Prostate gland (tissue), 2 donors: ENCODE data around the gene WFDC5. TPM values are rescaled to one million over a fixed set of nuclear protein-coding genes. Genes with fewer than 3 reads are reported as not detected.

Source experiments
- DNase-seq: peaks from one replicate; pipeline ENCODE4 v3.0.0-alpha.2; 2019; ENCODE audit warnings: low spot score
- H3K27ac ChIP-seq, 2 donors: fragments of 200-600 bp; sonication (generic); 2 replicates each; pipeline ENCODE4 v1.5.1; 2017 to 2019
- H3K27me3 ChIP-seq: fragments of 200-600 bp; sonication (generic); replicated peaks from 2 replicates; pipeline ENCODE4 v1.5.1; 2019; ENCODE audit not compliant: insufficient read depth
- H3K36me3 ChIP-seq, 2 donors: fragments of 200-600 bp; sonication (generic); 1 replicate in 1 of 2; 2 replicates in 1 of 2; pipeline versions ENCODE4 v1.5.1 to v1.8.1; 2017 to 2019
- H3K4me1 ChIP-seq: fragments of 200-600 bp; sonication (generic); replicated peaks from 2 replicates; pipeline ENCODE4 v1.5.1; 2019
- H3K4me3 ChIP-seq, 2 donors: fragments of 200-600 bp; sonication (generic); 2 replicates each; pipeline ENCODE4 v1.5.1; 2017 to 2019
- H3K9me3 ChIP-seq: fragments of 200-600 bp; sonication (generic); 2 replicates; pipeline ENCODE4 v1.5.1; 2017
- POLR2A ChIP-seq: fragments of 450-650 bp; IDR thresholded peaks from one replicate; pipeline ENCODE4 v1.6.1; 2016; ENCODE audit warnings: antibody characterized with exemption, mild to moderate bottlenecking
- POLR2AphosphoS5 ChIP-seq: sonication (generic); formaldehyde crosslinking; IDR thresholded peaks from one replicate; pipeline ENCODE4 v1.6.1; 2017; ENCODE audit warnings: antibody characterized with exemption
- WGBS: methylation state at CpG from one replicate; pipeline ENCODE4 v1.1.5; 2018; 5-methylcytosine and 5-hydroxymethylcytosine counted together
- intact Hi-C: fragments of 100-400 bp; cut with DNase I; formaldehyde crosslinking; loops from one replicate; pipeline ENCODE4 v1.14.2; 2022
- total RNA-seq, 2 donors: library from RNA; depleted of rRNA; stranded (reverse); fragments of >200 nt; gene quantifications; one replicate each; pipeline ENCODE4 v1.1.0, GENCODE V29; 2016
- TF ChIP-seq, protein P1 (sequence below), 4 experiments: fragments of 200-600 bp in 2 of 4; fragments of 450-650 bp in 2 of 4; sonication (generic) in 2 of 4; IDR thresholded peaks; 1 replicate in 3 of 4; 2 replicates in 1 of 4; pipeline ENCODE4 v1.5.1; 2016 to 2019; ENCODE audit warnings: antibody characterized with exemption in 4 of 4, mild to moderate bottlenecking in 2 of 4, moderate library complexity in 2 of 4

Gene WFDC5
- total RNA-seq, 2 donors from 2014 or later: 1.0 to 2.3 TPM

DNA sequence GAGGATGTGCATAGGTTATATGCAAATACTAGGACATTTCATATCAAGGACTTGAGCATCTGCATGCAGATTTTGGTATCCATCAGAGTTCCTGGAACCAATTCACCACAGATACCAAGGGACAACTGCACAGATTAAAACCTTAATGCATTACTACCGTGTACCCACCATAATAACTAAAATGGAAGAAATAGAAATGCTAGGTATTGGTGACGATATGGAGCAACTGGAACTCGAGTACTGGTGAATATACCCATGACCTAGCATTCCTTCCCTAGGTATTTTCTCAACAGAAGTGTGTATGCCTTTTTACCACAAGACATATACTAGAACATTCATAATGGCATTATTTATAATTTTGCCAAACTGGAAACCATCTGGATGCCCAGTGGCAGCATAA, 32.5 kb downstream of the WFDC5 start:
- TF ChIP-seq POLR2A: no peak
- TF ChIP-seq POLR2AphosphoS5: no peak
- TF ChIP-seq, protein P1, sequence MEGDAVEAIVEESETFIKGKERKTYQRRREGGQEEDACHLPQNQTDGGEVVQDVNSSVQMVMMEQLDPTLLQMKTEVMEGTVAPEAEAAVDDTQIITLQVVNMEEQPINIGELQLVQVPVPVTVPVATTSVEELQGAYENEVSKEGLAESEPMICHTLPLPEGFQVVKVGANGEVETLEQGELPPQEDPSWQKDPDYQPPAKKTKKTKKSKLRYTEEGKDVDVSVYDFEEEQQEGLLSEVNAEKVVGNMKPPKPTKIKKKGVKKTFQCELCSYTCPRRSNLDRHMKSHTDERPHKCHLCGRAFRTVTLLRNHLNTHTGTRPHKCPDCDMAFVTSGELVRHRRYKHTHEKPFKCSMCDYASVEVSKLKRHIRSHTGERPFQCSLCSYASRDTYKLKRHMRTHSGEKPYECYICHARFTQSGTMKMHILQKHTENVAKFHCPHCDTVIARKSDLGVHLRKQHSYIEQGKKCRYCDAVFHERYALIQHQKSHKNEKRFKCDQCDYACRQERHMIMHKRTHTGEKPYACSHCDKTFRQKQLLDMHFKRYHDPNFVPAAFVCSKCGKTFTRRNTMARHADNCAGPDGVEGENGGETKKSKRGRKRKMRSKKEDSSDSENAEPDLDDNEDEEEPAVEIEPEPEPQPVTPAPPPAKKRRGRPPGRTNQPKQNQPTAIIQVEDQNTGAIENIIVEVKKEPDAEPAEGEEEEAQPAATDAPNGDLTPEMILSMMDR (IDR thresholded peaks at IDR 0.05): no peak
- WGBS: 98% methylated on average over 3 of the region's 3 CpGs
- no peaks in the 10 kb centered on the region for H3K9me3 ChIP-seq
- intact Hi-C loops: no loop called here
- H3K27me3 ChIP-seq: no peaks in the 10 kb centered on the region
- H3K27ac ChIP-seq: no peak overlapping the region
- no peak for DNase-seq
- no peaks in the 10 kb centered on the region for H3K36me3 ChIP-seq
- H3K4me3 ChIP-seq: no peak overlapping the region
- H3K4me1 ChIP-seq: no peaks in the 10 kb centered on the region

DNA sequence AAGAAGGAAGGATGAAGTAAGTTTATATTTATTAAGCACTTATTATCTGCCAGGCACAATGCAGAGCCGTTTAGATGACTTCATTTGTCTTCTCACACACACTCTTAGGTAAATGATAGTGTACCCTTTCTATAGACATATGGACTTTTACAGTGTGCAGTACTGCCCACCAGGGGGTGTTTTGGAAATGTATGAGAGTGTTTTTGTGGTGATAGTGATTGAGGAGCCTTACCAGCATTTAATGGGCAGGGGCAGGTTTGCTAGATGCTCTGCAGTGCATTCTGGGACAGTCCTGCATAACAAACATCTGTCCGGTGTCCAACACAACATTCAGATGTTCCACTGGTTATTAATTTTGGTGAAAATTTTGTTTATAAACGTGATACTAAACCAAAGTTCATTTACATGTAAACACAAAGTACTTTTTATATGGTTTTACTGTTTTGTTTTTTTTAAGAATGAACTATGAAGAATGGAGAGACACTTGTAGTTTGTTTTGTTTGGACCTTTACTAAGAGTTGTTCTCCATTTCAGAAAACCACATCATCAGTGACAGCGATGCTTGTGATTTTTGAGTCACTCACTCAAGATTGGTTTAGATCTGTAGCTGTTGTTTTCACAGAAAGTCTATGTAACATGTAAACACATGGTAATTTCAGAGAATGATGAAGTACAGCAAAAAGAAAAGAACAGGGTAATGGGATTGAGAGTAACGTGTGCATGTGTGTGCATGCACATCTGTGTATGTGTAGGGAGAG, 33.9 kb downstream of the WFDC5 start:
- no peak overlapping the region for H3K27ac ChIP-seq
- no peaks in the 10 kb centered on the region for H3K36me3 ChIP-seq
- TF ChIP-seq POLR2A: no peak
- TF ChIP-seq, protein P1 (IDR thresholded peaks at IDR 0.05): peak in 1 of 4 experiments; percentile 8
- 80% methylated on average over 5 of the region's 5 CpGs for WGBS
- H3K4me1 ChIP-seq: no peaks in the 10 kb centered on the region
- H3K4me3 ChIP-seq: no peak overlapping the region
- intact Hi-C loops: no loop called here
- no peaks in the 10 kb centered on the region for H3K9me3 ChIP-seq
- H3K27me3 ChIP-seq: no peaks in the 10 kb centered on the region
- DNase-seq: no peak

DNA sequence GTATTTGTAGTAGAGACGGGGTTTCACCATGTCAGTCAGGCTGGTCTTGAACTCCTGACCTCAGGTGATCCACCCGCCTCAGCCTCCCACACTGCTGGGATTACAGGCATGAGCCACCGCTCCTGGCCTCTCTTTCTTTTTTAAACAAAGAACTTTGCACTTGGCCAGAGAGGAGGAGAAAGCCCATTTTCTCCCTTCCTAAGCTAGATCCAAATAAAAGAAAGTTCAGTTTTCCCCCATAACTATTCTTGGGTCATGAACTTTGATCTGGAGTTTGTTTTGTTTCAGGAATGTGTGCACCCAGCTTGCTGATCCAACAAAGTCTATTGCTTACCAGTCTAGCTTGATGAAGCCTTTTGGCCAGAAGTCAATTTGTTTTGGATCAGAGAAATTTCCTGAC, 37.4 kb downstream of the WFDC5 start:
- H3K27me3 ChIP-seq: no peaks in the 10 kb centered on the region
- TF ChIP-seq, protein P1 (IDR thresholded peaks at IDR 0.05): no peak
- TF ChIP-seq POLR2AphosphoS5 (no peak), POLR2A (no peak)
- intact Hi-C loops: no loop called here
- no peaks in the 10 kb centered on the region for H3K9me3 ChIP-seq
- 93% methylated on average over 3 of the region's 3 CpGs for WGBS
- H3K36me3 ChIP-seq: peaks cover 3 to 8% of the 10 kb centered on the region in 2 donors
- H3K4me1 ChIP-seq: no peaks in the 10 kb centered on the region
- H3K4me3 ChIP-seq: no peak overlapping the region
- no peak for DNase-seq
- H3K27ac ChIP-seq: no peak overlapping the region

DNA sequence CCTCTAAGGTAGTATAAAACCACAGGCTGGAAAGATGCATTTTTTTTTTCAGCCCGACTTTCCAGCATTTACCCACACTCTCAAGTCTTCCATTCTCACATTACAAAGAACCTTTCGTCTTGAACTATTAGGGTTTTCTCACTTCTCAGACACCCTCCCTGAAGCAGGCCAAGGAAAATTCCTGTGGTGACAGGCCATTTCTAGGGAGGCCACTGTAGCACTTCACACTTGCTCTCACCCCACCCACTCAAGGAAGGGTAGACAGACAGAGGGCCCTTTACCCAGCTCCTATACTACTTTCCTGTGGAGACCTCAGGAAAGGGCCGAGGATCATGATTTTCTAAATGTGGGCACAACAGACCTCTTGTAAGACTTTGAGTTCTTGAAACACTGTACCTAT, 41.8 kb downstream of the WFDC5 start:
- no peak overlapping the region for H3K27ac ChIP-seq
- 86% methylated on average over 3 of the region's 3 CpGs for WGBS
- H3K4me1 ChIP-seq: no peaks in the 10 kb centered on the region
- no peak overlapping the region for H3K4me3 ChIP-seq
- no peaks in the 10 kb centered on the region for H3K9me3 ChIP-seq
- peaks cover 3 to 8% of the 10 kb centered on the region in 2 donors for H3K36me3 ChIP-seq
- TF ChIP-seq, protein P1 (IDR thresholded peaks at IDR 0.05): no peak
- H3K27me3 ChIP-seq: no peaks in the 10 kb centered on the region
- intact Hi-C loops: no loop called here
- no peak for DNase-seq

DNA sequence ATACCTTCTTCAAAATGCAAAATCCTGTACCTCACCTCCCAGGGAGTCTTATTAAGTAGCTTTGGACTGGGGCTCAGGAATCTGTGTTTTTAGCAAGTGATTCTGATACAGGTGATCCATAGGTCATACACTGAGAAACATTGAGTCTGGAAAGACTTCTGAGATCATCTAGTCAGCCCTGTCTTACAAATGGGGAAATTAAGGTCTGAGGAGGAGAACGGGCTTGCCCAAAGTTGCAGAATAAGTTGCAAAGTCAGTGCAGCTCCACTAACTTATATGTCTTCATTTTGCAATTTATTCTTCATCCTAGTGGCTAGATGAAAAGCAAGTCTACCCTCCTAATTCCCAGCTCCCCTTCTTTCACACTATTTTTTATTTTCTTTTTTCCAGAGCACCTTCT, 42.9 kb downstream of the WFDC5 start:
- Histone ChIP-seq H3K27me3 (no peaks in the 10 kb centered on the region), H3K36me3 (peaks cover 3 to 8% of the 10 kb centered on the region in 2 donors), H3K4me3 (no peak overlapping the region), H3K4me1 (no peaks in the 10 kb centered on the region), H3K27ac (no peak overlapping the region), H3K9me3 (no peaks in the 10 kb centered on the region)
- intact Hi-C loops: no loop called here
- WGBS: 81% methylated on average over 1 of the region's 1 CpG
- TF ChIP-seq, protein P1 (IDR thresholded peaks at IDR 0.05): no peak
- TF ChIP-seq POLR2A (no peak), POLR2AphosphoS5 (no peak)
- no peak for DNase-seq
